Gastrocnemius medialis (tissue), 4 donors: Measurements from ENCODE around the gene PRX.

Source experiments
- CTCF ChIP-seq, 5 experiments: fragments of 450-650 bp in 3 of 5; fragments of 200-600 bp in 2 of 5; sonication (generic) in 2 of 5; IDR thresholded peaks in 4 of 5; conservative IDR thresholded peaks in 1 of 5; 1 replicate in 4 of 5; 2 replicates in 1 of 5; pipeline ENCODE4 v1.5.1; 2016 to 2019; ENCODE audit warnings: antibody characterized with exemption in 5 of 5, mild to moderate bottlenecking in 3 of 5, moderate library complexity in 3 of 5
- POLR2A ChIP-seq, 2 donors: fragments of 450-650 bp; IDR thresholded peaks; one replicate each; pipeline ENCODE4 v1.6.1; 2017; ENCODE audit warnings: antibody characterized with exemption in 2 of 2, mild to moderate bottlenecking in 2 of 2, moderate library complexity in 2 of 2

GRCh38 chr19:40376286-40376862 is 36.8 kb downstream of the PRX start:
- TF ChIP-seq CTCF (IDR thresholded peaks at IDR 0.05 in 4 of 5, conservative IDR thresholded peaks at IDR 0.05 in 1 of 5) (no peak), POLR2A (IDR thresholded peaks at IDR 0.05) (no peak)
